CD8-positive, alpha-beta memory T cell (primary cell): Measurements from ENCODE around the gene BLVRB. TPM values are rescaled to one million over a fixed set of nuclear protein-coding genes. Genes with fewer than 3 reads are reported as not detected.

Source experiments
- CTCF ChIA-PET: fragments of 350-600 bp; sonication (Branson Sonifier 250); formaldehyde crosslinking; loops from one replicate; lab custom pipeline; 2021; ENCODE audit warnings: antibody characterized with exemption; lab: Charles Lee
- POLR2A ChIA-PET: fragments of 350-600 bp; sonication (Branson Sonifier 250); formaldehyde crosslinking; loops from one replicate; lab custom pipeline; 2021; ENCODE audit warnings: antibody characterized with exemption; lab: Charles Lee
- DNase-seq, 5 donors: peaks; one replicate each; pipeline versions ENCODE4 v3.0.0 to v3.0.0-alpha.2; 2020 to 2022; ENCODE audit warnings: mixed read lengths in 1 of 5
- H3K27ac ChIP-seq: one replicate; pipeline ENCODE4 v1.7.0; 2013; ENCODE audit warnings: low read depth, mild to moderate bottlenecking, low read length, moderate library complexity
- H3K27me3 ChIP-seq: 2 replicates; pipeline ENCODE4 v1.7.0; 2013; ENCODE audit warnings: low read length, mild to moderate bottlenecking; ENCODE audit not compliant: insufficient read depth, poor library complexity, severe bottlenecking
- H3K36me3 ChIP-seq: 2 replicates; pipeline ENCODE4 v1.7.0; 2013; ENCODE audit warnings: mild to moderate bottlenecking, low read length, moderate library complexity; ENCODE audit not compliant: insufficient read depth
- H3K4me1 ChIP-seq: 2 replicates; pipeline ENCODE4 v1.7.0; 2013; ENCODE audit warnings: mild to moderate bottlenecking, low read length, moderate library complexity; ENCODE audit not compliant: insufficient read depth
- H3K4me3 ChIP-seq: 2 replicates; pipeline ENCODE4 v1.7.0; 2013; ENCODE audit warnings: mild to moderate bottlenecking, low read length
- H3K9me3 ChIP-seq: 2 replicates; pipeline ENCODE4 v1.7.0; 2013; ENCODE audit warnings: mild to moderate bottlenecking, low read length
- H3K27ac Mint-ChIP-seq, 8 donors: one replicate each; pipeline ENCODE4 v1.8.0; 2020 to 2021; ENCODE audit warnings: mixed read lengths in 8 of 8, mild to moderate bottlenecking in 6 of 8, inconsistent platforms in 3 of 8, moderate library complexity in 3 of 8
- H3K27me3 Mint-ChIP-seq, 2 donors: one replicate each; pipeline ENCODE4 v1.8.0; 2020 to 2021; ENCODE audit warnings: mixed read lengths in 2 of 2, mild to moderate bottlenecking in 1 of 2, moderate library complexity in 1 of 2
- H3K36me3 Mint-ChIP-seq, 3 donors: one replicate each; pipeline ENCODE4 v1.8.0; 2020 to 2021; ENCODE audit warnings: mixed read lengths in 3 of 3, inconsistent platforms in 1 of 3, mild to moderate bottlenecking in 1 of 3
- H3K4me1 Mint-ChIP-seq, 3 donors: one replicate each; pipeline ENCODE4 v1.8.0; 2020 to 2021; ENCODE audit warnings: mixed read lengths in 3 of 3, inconsistent platforms in 1 of 3, mild to moderate bottlenecking in 1 of 3
- H3K4me3 Mint-ChIP-seq, 7 donors: one replicate each; pipeline ENCODE4 v1.8.0; 2020 to 2021; ENCODE audit warnings: mixed read lengths in 7 of 7, mild to moderate bottlenecking in 6 of 7, moderate library complexity in 4 of 7, inconsistent platforms in 2 of 7
- H3K9me3 Mint-ChIP-seq, 5 donors: one replicate each; pipeline ENCODE4 v1.8.0; 2020 to 2022; ENCODE audit warnings: mixed read lengths in 5 of 5, mild to moderate bottlenecking in 3 of 5, moderate library complexity in 2 of 5, inconsistent platforms in 1 of 5
- polyA plus RNA-seq: library from polyadenylated mRNA; unstranded; fragments of 300-500 nt; fragmentation: Illumina TruSeq; gene quantifications from one replicate; pipeline ENCODE4 v1.2.3, GENCODE V29; 2021
- total RNA-seq, 2 experiments: library from RNA; stranded (reverse); gene quantifications; one replicate each; pipeline ENCODE4 v1.2.3, GENCODE V29; 2021

Gene BLVRB
- total and polyA plus RNA-seq, 3 experiments from 2014 or later = 17.4 to 22.8 (median 18.9) TPM

GRCh38 chr19:40398417-40399131, 67.0 kb downstream of the BLVRB start:
- Mint-ChIP-seq H3K4me1 (peaks cover 11 to 13% (median 13%) of the 10 kb centered on the region in 3 donors), H3K27ac (peak overlapping the region in 1 of 8 donors; percentile 48), H3K36me3 (no peaks in the 10 kb centered on the region), H3K4me3 (peak overlapping the region in 3 of 7 donors; percentile 5 to 16 (median 5)), H3K9me3 (no peaks in the 10 kb centered on the region), H3K27me3 (peaks cover 2 to 5% of the 10 kb centered on the region in 2 donors)
- Histone ChIP-seq H3K9me3 (no peaks in the 10 kb centered on the region), H3K36me3 (no peaks in the 10 kb centered on the region), H3K4me3 (no peak overlapping the region), H3K27me3 (no peaks in the 10 kb centered on the region), H3K27ac (no peak overlapping the region), H3K4me1 (peaks cover 5% of the 10 kb centered on the region)
- POLR2A ChIA-PET = no interaction called here
- CTCF ChIA-PET = interaction anchor here (0.6 kb wide), 1 partner anchor 39 kb away, joined by 3 read pairs; no protein-coding TSS in a partner anchor
- peak; percentile 20 to 58 (median 45) for DNase-seq

Other genes with a start within 250 kb of the BLVRB start
- not detected for gene TTC9B, start 247.4 kb downstream of the BLVRB start, total RNA-seq
- gene TTC9B, start 247.4 kb downstream of the BLVRB start, polyA plus RNA-seq = not detected
- gene CCNP, start 239.1 kb downstream of the BLVRB start, total RNA-seq = under 1 TPM in 1 of 2 experiments, not detected in 1; 0.11 TPM
- not detected for gene CCNP, start 239.1 kb downstream of the BLVRB start, polyA plus RNA-seq
- gene AKT2, start 180.4 kb downstream of the BLVRB start, total RNA-seq = 100 to 1,000 TPM; 124 to 132 TPM
- gene AKT2, start 180.4 kb downstream of the BLVRB start, polyA plus RNA-seq = 27.0 TPM
- 10 to 100 TPM; 25.4 to 29.5 TPM for gene C19orf47, start 117.3 kb downstream of the BLVRB start, total RNA-seq
- 9.5 TPM for gene C19orf47, start 117.3 kb downstream of the BLVRB start, polyA plus RNA-seq
- 10 to 100 TPM; 48.2 to 53.0 TPM for gene PLD3, start 117.0 kb downstream of the BLVRB start, total RNA-seq
- 73.6 TPM for gene PLD3, start 117.0 kb downstream of the BLVRB start, polyA plus RNA-seq
- not detected for gene HIPK4, start 75.6 kb downstream of the BLVRB start, total RNA-seq
- not detected for gene HIPK4, start 75.6 kb downstream of the BLVRB start, polyA plus RNA-seq
- gene PRX, start 52.4 kb downstream of the BLVRB start, total RNA-seq = 1 to 10 TPM; 1.4 to 1.6 TPM
- gene PRX, start 52.4 kb downstream of the BLVRB start, polyA plus RNA-seq = 0.29 TPM
- gene SERTAD1, start 39.8 kb downstream of the BLVRB start, total RNA-seq = 10 to 100 TPM; 15.9 to 17.8 TPM
- gene SERTAD1, start 39.8 kb downstream of the BLVRB start, polyA plus RNA-seq = 13.0 TPM
- 1 to 10 TPM; 7.0 to 8.5 TPM for gene SERTAD3, start 21.4 kb downstream of the BLVRB start, total RNA-seq
- gene SERTAD3, start 21.4 kb downstream of the BLVRB start, polyA plus RNA-seq = 9.5 TPM
- 1 to 10 TPM in 1 of 2 experiments, under 1 TPM in 1; 0.49 to 1.2 TPM for gene SPTBN4, start 1.3 kb upstream of the BLVRB start, total RNA-seq
- gene SPTBN4, start 1.3 kb upstream of the BLVRB start, polyA plus RNA-seq = not detected
- 100 to 1,000 TPM; 103 to 104 TPM for gene SHKBP1, start 111.1 kb upstream of the BLVRB start, total RNA-seq
- gene SHKBP1, start 111.1 kb upstream of the BLVRB start, polyA plus RNA-seq = 159 TPM
- gene LTBP4, start 135.6 kb upstream of the BLVRB start, total RNA-seq = 100 to 1,000 TPM; 103 to 111 TPM
- 40.0 TPM for gene LTBP4, start 135.6 kb upstream of the BLVRB start, polyA plus RNA-seq
- 10 to 100 TPM; 13.6 to 13.7 TPM for gene NUMBL, start 224.9 kb upstream of the BLVRB start, total RNA-seq
- gene NUMBL, start 224.9 kb upstream of the BLVRB start, polyA plus RNA-seq = 1.1 TPM